NCI-H526 (cell line): ENCODE measurements around the gene ECHS1.
"Not testable (repeated sequence)": the region's sequence is repeated elsewhere in the genome, so short reads cannot be mapped to it uniquely, and the experiment has no call there.

Source experiments
- DNase-seq, 2 experiments: peaks; one replicate each; lab custom pipeline; 2025; lab: John Stamatoyannopoulos, UW

The ECHS1 gene

DNA sequence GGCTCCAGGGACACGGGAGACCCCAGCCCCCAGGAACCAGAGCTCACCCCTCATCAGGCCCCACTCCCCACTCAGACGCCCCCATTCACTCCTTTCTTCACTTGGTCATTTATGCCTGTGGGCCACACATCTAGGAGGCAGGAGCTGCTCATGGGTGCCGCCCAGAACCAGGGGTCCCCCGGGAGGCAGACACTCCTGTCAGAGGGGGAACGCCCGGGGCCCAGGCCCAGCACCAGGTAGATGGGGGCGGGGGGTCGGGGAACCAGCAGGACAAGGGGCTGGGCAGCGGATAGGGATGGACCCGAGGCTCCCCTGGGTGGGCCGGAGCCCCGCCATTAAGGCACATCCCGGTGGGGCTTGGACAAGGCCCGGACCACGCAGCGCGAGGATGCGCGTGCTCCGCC, 48.3 kb downstream of the ECHS1 start:
- no peak for DNase-seq

DNA sequence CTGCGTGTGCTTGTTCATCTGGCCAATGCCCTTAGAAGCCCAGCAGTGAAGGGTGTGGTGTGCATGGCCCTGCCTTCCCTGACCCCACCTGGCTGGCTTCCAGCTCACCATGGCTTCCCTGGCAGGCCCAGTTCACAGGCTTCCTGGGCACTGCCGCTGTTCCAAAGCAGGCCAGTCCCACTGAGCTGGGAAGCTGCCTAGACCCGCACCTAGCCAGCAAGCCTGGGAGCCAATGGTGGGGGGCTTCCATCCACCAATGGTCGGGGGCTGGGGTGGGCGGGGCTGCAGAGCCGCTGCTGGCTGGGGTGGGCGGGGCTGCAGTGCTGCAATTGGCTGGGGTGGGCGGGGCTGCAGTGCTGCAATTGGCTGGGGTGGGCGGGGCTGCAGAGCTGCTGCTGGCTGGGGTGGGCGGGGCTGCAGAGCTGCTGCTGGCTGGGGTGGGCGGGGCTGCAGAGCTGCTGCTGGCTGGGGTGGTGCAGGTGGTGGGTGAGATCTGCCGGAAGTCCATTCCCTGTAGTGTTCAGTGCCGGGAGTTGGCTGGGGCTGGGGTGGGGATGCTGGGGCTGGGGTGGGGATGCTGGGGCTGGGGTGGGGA, 48.9 kb downstream of the ECHS1 start:
- DNase-seq = peak; percentile 35 to 65

DNA sequence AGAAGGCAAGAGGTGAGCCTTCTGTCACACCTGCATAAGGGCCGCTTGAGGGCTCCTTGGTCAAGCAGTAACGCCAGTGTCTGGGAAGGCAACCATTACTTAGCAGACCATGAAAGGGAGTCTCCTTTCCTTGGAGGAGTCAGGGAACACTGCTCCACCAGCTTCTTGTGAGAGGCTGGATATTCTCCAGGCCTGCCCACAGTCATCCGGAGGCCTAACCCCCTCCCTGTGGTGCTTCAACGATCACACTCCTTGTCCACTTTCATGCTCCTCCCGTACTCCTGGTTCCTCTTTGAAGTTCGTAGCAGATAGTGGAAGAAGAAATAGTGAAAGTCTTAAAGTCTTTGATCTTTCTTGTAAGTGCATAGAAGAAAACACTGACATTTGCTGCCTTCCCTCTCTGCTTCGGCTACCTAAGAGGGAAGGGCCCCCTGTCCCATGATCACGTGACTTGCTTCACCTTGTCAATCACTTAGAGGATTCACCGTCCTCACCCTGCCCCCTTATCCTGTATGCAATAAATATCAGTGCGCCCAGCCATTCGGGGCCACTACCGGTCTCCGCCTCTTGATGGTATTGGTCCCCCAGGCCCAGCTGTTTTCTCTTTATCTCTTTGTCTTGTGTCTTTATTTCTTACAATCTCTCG, 51.0 kb downstream of the ECHS1 start:
- DNase-seq = not testable (repeated sequence)

DNA sequence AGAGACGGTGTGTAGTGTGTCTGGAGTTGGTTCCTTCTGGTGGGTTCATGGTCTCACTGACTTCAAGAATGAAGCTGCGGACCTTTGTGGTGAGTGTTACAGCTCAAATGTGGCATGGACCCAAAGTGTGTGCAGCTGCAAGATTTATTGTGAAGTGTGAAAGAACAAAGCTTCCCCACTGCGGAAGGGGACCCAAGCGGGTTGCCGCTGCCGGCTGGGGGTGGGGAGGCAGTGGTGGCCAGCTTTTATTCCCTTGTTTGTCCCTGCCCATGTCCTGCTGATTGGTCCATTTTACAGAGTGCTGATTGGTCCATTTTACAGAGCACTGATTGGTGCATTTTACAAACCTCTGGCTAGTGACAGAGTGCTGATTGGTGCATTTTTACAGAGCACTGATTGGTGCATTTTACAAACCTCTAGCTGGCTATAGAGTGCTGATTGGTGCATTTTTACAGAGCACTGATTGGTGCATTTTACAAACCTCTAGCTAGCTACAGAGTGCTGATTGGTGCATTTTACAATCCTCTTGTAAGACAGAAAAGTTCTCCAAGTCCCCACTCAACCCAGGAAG, 52.2 kb downstream of the ECHS1 start:
- DNase-seq = not testable (repeated sequence)

DNA sequence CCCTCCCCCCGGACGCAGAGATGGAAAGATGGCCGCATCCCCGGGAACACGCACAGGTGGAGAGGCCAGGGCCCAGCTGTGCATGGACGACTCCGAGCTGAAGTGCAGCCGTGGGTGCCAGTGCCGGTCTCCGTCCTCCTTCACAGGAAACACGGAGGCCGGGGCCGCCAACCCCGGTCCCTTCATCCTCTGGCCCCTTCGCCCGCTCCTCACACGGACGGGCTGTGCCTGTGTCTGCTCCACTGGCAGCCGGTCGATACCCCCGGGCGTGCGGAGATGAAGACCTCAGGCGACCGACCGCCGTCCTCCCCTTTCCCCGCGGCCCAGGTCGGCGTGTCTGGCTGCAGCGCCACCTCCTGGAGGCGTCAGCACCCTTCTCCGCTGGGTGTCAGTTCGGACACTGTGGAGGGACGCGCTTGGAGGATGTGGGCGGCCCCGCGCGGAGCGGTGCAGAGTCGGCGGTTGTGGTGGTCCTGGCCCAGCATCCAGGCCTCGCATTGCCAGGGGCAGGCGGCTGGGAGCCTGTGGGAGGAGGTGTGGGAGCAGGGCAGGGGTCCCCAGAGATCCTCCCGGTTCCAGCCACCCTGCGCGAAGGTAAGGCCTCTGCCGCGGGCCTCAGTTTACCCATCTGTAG, 54.5 kb downstream of the ECHS1 start:
- peak; percentile 40 to 81 for DNase-seq

DNA sequence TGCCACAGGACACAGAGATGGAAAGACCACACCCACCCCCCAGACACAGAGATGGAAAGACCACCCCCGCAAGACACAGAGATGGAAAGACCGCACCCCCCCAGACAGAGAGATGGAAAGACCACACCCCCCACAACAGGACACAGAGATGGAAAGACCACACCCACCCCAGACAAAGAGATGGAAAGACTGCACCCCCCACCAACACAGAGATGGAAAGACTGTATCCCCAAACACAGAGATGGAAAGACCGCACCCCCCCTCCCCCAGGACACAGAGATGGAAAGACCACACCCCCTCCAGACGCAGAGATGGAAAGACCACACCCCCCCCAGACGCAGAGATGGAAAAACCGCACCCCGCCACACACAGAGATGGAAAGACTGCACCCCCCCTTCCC, 56.4 kb downstream of the ECHS1 start:
- DNase-seq = no peak

DNA sequence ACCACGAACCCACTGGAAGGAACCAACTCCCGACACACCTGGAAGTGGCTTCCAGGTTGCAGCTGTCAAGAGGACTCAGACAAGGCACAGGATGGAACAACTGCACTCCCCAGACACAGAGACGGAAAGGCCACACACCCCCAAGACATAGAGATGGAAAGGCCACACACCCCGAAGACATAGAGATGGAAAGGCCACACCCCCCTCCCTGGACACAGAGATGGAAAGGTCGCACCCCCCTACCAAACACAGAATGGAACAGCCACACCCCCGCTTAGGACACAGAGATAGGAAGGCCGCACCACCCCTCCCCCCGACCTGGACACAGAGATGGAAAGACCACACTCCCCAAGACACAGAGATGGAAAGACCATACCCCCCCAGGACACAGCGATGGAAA, 56.9 kb downstream of the ECHS1 start:
- DNase-seq = no peak

DNA sequence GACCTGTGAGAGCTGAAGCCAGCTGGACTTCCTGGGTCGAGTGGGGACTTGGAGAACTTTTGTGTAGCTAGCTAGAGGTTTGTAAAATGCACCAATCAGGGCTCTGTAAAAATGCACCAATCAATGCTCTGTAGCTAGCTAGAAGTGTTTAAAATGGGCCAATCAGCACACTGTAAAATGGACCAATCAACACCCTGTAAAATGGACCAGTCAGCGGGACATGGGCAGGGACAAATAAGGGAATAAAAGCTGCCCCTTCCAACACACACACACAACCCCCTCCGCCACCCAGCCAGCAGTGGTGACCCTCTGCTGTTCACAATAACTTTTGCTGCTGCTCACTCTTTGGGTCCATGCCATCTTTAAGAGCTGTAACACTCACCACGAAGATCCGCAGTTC, 57.3 kb downstream of the ECHS1 start:
- DNase-seq = no peak

DNA sequence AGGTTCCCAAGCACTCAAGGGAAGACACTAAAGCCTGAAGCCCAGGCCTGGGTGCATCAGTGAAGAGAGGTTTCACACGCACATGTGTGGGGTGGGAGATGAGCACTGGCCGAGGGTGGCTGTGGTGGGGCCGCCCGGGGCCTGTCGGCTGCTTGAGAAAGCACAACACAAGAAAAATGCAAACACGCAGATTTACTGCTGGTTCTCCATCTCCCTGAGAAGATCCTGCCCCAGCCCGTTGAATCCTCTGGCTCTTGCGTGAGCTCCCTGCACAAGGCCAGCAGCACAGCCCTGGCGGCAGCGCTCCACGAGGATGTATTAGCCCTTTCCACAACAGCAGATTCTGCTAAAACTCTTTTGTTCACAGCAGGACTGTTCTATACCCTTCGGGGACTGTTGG, 58.2 kb downstream of the ECHS1 start:
- DNase-seq = no peak

DNA sequence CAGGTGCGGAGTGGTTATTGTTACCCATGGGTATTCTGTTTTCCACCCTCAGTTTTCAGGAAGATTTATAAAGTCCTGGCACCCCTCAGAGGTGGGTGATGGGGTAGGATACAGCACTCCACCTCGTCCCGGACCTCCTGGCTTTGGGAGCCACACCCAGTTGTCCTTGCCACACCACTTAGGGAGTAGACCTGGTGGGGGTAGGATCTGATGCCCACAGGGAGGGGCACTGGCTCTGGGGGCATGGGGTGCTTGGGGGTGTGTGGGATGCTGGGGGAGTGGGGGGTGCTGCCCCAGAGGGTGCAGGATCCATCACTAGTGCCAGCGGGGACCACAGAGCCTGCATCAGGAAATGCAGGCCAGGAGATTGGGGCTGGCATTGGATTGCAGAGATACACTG, 60.0 kb downstream of the ECHS1 start:
- DNase-seq = no peak

DNA sequence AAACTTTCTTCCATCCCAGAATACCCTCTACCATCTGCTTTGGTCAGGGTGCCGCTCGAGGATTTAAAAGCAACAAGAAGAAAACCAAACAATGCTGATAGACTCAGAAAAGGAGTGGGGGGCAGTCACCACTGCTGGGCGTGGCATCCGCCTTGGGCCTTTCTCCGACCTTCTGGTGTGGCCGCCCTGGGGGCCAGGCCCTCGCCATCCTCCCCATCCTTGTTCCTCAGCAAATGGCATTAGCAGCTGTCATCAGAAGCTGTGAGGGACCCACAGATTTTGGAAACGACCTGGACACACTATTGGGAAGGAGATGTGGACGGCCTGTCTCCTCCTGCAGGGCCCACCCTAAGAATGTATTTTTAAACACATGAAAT, 60.4 kb downstream of the ECHS1 start:
- no peak for DNase-seq
